HG03280 (cell line): Measurements from ENCODE around the gene GNG4.
"Not testable (repeated sequence)": the region's sequence is repeated elsewhere in the genome, so short reads cannot be mapped to it uniquely, and the experiment has no call there.

ENCODE experiments used
- ATAC-seq: cut with Tn5 transposase; IDR thresholded peaks from one replicate; pipeline ENCODE4 v1.9.1; 2021; ENCODE audit warnings: mild to moderate bottlenecking, moderate library complexity; ENCODE audit not compliant: unreplicated experiment

Gene GNG4

DNA sequence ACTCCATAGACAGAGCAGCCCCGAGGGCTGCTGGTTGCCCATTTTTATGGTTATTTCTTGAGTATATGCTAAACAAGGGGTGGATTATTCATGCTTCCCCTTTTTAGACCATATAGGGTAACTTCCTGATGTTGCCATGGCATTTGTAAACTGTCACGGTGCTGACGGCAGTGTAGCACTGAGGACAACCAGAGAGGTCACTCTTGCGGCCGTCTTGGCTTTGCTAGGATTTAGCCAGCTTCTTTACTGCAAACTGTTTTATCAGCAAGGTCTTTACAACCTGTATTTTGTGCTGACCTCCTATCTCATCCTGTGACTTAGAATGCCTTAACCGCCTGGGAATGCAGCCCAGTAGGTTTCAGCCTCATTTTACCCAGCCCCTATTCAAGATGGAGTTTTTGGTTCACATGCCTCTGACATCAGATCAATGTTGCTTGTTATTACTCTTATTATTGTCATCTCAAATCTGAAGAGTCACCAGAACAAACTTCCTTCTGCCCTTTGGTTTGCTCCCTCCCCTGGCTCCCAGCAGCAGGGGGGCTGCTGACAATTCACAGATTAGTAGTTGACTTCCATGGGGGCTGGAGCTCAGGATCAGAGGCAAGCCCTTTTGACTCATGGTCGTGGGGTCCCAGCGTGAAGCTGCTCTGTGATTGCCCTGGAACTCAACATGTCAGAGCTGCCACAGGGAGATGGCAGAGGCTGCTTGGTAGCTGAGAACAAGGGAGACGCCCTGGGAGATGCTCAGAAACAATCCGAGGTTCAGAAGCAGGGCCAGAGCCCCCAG, 103.0 kb downstream of the GNG4 start:
- ATAC-seq = not testable (repeated sequence)

DNA sequence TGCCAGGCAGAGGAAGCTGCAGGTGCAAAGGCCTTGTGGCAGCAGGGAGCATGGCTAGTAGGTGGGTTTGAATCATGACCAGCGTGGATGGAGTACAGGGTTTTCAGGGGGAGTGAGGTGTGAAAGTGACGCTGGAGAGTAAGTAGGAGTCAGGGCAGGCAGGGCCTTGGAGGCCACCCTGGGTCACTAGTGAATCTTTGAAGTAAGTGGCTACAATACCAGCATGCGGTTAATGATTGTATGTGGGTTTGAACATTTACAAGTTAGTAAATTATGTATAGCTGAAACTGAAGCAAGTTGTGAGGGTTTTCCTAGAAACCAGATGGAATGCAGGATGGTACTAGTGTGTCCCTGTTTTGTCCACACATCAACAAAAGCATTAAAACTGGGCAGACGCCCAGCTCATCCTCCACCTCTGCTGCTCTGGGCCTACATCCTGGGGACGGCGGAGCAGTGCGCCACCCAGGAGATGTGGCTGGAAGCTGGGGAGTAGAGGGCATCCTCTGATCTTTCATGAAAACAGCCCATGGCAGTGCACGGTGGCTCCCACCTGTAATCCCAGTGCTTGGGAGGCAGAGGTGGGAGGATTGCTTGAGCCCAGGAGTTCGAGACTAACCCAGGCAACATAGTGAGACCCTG, 104.2 kb downstream of the GNG4 start:
- ATAC-seq = no peak

DNA sequence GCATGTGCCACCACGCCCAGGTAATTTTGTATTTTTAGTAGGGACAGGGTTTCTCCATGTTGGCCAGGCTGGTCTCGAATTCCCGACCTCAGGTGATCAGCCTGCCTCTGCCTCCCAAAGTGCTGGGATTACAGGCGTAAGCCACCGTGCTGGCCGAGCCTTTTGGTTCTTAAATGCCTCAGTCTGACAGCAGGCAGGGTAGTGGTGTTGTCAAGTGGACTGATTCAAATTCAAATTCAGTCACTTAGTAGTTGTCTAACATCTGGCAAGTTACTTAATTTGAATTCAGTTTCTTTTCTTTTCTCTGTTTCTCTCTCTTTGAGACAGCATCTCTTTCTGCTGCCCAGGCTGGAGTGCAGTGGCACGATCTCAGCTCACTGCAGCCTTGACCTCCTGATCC, 106.7 kb downstream of the GNG4 start:
- ATAC-seq = not testable (repeated sequence)

DNA sequence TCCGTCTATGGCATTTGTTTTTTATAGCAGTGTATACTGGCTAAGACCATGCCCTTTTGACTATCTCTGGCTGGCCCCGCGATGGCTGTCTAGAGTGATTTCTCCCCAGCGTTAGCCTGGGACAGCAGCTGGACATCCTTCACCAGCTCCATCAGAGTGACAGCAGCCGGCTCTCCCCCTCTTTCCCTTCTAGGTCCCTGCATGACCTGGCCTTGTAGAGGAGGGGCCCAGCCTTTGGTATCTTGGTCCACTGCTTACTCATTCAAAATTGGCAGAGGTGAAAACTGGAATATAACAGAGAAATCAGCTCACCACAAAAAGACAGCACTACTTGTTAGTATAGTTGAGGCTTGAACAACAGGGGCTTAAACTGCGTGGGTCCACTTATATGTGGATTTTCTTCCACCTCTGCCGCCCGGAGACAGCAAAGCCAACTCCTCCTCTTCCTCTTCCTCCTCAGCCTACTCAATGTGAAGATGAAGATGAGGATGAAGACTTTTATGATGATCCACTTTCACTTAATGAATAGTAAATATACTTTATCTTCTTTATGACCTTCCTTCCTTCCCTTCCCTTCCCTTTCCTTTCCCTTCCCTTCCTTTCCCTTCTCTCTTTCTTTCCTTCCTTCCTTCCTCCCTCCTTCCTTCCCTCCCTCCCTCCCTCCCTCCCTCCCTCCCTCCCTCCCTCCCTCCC, 116.0 kb downstream of the GNG4 start:
- no peak for ATAC-seq

DNA sequence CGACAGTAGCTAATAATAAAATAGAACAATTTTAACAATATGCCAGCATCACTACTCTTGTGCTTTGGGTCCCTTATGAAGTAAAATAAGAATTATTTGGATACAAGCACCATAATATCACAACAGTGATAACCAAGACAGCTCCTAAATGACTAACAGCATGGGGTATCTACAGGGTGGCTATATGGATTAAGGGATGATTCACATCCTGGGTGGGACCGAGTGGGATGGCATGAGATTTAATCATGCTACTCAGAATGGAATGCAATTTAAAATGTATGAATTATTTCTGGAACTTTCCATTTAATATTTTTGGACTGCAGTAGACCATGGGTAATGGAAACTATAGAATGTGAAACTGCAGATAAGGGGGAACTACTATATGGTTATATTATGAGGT, 117.2 kb downstream of the GNG4 start:
- no peak for ATAC-seq

DNA sequence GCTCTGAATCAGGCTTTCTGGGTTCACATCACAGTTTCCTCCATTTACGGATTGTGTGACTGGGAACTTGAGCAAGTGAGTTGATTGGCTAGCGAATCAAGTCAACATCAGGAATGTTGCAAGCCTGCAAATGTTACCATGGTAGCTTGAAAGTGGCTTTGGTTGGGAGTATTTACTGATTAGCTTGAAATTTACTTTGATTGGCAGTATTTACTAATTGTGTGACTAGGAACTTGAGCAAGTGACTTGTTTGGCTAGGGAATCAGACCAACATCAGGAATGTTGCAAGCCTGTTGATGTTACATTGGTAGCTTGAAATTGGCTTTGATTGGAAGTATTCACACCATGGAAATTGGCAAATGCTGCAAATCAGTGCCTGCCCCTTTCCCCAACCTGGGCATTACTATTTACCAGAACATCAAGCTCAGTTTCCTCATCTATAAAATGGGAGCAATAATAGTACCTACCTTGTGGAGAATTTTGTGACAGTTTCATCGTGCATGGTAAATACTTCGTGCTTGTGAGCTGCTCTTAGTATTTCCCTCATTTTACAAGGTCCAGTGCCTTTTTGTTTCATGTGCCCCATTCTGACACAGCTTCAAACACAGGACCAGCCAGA, 122.3 kb downstream of the GNG4 start:
- ATAC-seq = no peak

DNA sequence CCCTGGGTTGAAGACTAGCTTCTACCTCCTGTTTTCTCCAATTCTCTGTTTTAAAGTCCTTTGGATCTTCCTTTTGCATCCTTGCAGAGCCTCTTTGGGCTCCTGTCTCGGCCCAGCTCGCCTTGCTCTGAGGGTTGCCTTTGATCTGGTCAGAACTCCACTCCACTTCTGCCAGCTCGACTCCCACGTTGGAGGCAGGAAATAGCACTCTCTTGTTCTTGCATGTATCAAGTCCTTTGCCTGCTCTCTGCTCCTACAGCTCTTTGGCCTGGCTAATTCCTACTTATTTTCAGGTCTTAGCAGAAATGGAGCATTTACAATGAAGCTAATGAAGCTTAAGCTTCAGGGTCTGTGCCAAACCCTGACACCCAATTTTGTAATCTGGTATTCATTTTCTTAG, 124.3 kb downstream of the GNG4 start:
- ATAC-seq = no peak

DNA sequence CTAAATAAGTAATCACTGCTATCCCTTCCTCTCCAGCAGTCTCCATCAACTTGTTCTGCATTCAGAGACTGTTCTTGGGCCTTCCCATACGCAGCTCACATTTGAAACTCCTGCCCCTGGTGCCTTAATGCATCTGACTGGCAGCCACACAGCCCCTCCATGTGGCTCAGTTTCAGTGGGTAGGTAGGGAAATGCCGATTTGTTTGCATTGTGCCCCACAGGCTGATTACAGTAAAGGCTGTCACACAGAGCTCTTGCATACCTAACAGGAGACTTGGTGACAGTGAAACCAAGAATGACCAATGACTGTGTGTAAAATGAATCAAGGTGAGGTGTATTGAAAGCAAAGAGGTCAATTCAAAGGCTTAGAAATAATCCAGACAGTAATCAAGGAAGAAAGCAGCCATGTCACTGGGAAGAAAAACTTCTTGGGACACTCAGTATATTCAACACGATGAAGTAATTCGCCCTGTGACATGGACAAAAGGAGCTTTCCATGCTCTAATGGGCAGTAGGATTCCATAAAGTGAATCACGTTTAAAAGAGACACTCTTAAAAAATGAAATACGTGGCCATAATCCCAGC, 132.6 kb downstream of the GNG4 start:
- no peak for ATAC-seq

DNA sequence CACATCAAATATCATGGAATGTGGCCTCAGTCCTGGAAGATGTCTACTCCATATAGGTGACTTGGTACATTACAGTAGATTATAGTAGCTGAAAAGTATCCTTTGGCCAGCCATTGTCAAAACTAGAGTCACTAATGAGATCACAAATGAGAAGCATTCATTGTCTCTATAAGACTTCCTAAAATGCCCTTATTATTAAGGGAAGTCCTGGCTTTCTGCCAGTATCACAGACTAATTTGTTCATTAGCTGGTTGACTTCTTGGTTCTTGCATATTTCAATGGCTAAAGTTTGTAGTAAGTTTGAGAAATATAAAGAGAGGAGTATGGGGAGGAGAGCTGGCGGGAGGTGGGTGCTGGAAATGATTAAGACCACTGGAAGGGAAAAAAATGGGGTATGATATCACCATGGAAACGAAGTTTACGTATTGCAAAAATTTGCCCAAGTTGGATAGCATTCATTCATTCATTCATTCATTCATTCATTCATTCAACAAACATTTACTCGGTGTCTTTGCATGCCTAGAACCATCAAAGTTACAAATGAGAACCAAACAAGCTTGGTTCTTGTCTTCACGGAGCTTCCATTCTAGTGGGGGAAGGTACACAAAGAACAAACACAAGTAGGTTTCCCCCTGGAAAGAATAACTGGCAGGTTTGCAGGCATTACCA, 133.6 kb downstream of the GNG4 start:
- ATAC-seq = no peak

DNA sequence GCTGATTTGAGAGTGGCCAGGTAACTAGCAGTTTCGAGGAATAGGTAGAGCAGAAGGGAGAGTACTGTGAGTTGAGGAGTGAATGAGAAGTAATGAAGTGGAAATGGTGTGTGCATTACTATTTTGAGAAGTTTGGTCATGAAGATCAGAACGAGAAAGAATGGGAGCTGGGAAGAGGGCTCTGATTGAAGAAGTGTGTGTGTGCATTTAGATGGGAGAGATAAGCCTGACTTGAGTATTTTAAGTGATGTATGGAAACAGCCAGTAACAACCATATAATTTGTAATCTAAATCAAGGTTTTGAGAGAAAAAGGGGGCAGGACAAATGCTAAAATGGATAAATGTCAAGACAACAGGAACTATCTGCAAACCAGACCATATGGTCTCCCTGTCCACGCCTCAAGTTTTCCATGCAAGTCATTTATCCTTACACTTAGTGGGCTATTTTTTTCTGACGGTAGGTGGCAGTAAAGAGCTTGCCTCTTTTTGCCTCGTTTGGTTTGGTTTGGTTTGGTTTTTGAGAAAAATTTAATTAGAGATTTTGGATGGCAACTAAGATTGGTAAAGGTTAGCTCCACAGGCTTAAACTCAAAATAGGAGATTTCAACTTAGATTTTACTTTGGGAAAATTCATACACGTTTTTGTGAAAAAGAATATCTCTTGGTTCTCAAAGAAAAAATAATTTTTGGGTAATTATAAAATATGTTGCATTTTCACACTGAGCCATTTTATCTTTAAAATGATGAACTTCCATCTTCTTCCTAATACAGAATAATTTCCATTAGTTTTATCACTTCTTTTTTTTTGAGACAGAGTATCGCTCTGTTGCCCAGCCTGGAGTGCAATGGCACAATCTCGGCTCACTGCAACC, 135.9 kb downstream of the GNG4 start:
- ATAC-seq = no peak

DNA sequence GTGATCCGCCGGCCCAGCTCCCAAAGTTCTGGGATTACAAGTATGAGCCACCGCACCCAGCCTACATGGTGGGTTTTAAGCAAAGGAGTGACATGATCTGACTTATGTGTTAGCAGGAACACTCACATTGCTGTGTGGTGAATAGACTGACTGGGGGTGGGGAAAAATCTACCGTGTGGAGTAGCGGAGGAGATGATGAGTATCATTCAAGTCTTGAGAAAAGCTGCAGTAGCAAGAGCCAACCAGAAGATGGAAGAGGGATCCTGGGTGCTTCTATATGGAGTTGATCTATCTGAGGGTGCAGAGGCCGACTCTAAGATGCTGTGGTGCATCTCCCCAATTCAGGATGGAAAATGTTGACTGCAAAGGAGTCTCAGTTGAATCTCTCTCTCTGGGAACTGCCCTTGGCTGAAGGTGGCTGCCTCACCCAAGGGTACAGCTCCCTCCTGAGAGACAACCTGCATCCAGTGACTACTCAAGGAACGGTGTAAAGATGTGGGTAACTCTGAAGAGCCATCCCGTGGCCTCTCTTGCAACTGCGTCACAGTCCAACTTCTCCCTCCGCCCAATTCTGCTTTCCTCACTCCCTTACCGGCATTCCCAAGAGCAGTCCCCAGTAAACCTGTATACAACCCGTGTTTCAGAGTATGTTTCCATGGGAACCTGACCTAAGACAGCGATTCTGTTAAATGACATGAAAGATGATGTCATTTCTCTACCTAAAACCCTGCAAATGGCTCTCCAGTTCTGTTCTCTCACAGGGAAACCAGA, 137.9 kb downstream of the GNG4 start:
- no peak for ATAC-seq

DNA sequence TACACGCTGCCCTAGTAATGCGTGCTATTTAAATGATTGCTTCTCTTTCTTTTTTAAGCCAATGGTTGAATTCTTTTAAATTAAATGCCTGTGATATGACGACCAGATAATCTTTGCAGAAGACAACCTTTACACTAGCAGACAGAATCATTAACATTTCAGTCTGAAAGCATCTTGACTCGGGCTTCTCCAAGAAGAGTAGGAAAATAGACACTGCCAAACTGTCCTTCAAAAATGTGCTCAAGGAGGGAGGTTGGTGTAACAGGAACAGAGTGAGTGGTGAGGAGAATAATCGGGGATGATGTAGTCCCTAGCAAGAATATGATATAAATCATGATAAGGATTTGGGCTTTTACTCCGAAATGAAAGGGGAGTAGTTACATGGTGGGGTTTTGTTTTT, 138.8 kb downstream of the GNG4 start:
- ATAC-seq = no peak

DNA sequence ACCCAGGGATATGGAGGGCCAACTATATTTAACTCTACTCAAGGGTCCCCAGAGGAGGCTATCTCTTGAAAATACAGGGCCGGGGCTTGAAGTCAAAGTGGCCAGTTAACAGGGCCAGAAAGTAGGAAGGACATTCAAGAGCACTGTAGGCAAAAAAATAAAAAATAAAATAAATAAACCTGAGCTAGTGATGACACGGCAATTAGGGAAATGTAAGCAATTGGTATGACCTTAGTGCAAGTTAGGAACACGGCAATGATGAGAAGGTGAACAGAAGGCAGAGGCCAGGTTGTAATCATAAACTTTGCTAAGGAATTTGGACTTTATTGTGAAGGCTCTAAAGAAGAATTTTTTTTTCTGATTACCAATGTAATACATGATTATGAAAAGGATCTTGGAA, 142.0 kb downstream of the GNG4 start:
- ATAC-seq = no peak

DNA sequence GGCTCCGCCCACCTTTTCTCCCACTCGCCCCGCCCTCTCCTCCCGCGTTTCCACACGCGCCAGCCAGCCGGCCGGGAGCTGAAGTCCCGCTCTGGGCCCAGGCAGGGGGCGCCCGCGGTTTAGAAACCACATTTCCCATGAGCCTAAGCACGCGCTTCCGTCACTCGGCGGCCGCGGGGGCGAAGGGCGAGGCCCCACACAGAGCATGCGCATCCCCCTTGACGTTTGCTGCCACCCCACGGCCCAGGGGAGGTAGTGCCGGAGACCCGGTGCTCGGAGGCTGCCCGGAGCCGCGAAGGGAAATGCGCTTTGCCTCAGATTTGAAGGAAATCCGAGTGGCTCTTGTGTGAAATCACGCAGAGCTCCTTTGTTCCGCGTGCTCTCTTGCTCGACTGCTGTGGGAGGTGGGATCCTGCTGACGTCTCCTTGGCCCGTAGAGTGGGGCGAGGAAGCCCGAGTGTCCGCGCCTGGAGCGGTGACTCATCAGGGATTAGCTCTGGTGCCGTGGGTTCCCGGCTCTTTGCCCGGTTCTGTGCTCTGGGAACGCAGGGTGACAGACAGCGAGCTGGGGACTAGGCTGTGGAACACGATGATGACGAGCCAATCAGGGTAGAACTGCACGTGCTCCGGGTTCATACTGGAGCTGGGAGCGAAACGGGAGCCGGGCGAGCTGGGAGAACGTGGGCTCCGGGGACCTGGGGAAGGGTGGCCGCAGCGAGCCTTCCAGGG, 144.9 kb downstream of the GNG4 start:
- ATAC-seq = peak; percentile 81

DNA sequence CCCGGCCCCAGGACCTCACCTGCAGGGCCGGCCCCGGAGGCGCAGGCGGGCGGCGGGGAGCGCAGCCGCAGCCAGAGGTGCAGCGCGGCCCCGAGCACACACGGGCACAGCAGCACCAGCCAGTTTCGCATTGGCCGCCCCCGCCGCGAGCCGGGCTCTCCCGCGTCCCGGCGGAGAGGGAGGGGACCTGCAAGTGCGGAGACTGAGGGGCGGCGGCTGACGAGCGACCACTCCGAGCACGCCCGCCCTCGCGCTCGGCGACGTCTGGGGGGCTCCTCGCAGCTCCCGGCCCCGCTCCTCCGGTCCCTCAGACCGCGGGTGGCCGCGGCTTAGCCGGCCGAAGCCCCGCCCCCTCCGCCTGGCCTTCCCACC, 145.5 kb downstream of the GNG4 start, which contains the start of gene B3GALNT2:
B3GALNT2 (minus strand) TSS at position 331 of the 372 bp plus-strand sequence; CDS start at position 131, 200 bp downstream.
- peak; percentile 42 for ATAC-seq

DNA sequence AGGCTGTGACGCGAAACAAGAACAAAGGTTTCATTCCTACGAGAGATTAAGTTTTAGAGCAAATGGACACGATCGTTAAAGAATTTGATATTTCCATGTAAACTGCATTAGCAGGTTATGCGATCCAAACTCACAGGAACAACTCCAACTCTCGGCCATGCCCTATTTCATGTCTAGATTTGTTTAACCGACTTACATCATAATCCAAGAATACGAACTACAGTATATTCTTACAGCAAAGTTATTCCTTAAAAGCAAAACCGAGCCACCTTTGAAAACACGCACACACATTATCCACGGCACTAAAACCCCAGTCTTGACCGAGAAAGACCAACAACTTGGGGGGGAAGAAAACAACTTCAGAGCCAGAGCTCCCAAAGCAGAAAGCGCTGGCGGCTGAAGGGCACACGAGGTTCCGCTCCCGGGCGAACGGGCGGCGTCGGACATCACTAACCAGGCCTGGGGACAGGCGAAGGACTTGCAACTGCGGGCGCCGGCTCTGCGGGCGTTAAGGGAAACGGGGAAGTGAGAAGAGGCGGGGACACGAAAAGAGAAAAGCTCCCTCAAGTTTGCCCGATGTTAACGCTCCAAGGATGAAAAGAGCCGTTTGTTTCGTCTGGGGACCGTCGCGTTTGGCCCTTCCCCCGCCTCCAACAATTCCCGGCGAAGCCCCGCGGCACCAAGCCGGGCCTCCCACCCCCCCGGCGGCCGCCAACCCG, 146.0 kb downstream of the GNG4 start:
- peak; percentile 8 for ATAC-seq

DNA sequence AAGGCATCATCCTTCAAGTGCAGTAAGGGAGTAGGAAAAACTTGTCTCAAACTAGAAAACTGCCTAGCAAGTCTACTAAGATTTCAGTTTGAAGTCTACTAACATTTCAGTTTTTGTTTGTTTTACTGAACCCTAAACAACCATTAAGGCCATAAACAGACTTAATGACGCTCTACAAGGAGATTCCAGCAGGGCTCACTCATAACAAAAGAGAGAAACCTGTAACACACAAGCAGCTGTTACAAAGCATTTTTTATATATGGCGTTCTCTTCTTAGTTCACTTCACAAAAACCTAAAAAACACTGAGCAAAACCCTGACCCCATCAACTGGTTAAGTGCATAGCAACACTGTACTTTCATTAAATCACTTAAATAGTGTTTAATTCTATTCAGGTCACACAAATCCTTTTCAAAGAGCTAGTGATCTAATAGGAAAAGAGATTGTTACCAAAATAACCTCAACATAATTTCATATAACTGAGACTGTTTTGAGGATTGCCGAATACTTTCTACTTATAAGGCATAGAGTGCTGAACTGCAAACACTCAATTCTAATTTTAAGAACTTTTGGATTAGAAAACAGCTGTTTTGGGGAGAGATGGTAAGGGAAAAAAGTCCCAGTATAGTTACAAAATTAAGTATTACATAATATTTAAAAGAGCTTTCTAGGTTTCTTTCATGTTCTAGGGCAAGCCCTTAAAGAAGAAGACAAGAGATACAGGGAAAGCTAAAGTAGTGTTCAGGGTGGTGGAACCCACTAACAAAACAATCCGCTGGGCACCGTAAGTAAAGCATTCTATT, 146.8 kb downstream of the GNG4 start:
- ATAC-seq = no peak
